ENCODE results near the gene KIF4B. TPM values are rescaled to one million over a fixed set of nuclear protein-coding genes. Genes with fewer than 3 reads are reported as not detected.
A peak's percentile ranks its signal among the peaks of the same experiment; 100 is the strongest.

The KIF4B gene
- total and polyA plus RNA-seq, 2 donors (not counting 3 experiments of a cell fraction or from before 2014, with no cell fraction given), result 0.44 TPM; not detected in 1

- FAIRE-seq (peak; percentile 99), DNase-seq (ENCODE audit: low read depth, low spot score) (peak; percentile 96)
- H4K20me1 ChIP-seq (replicated peaks; ENCODE audit: control insufficient read depth, extremely low read depth, insufficient read depth, low read length), result no peaks in the 10 kb centered on the region
- H3K36me3 ChIP-seq (ENCODE audit: control insufficient read depth in 2 of 2, extremely low read depth in 1 of 2, insufficient read depth in 2 of 2, low read length in 2 of 2), result peaks cover 5 to 7% of the 10 kb centered on the region in 2 experiments
- H3K4me2 ChIP-seq (ENCODE audit: insufficient read depth, low read length), result peak overlapping the region; percentile 81
- no peaks in the 10 kb centered on the region for H3K9me3 ChIP-seq (replicated peaks; ENCODE audit: control insufficient read depth, insufficient read depth, low read length)
- TSS peak; percentile 99 for BruUV-seq (replicated peaks)
- H3K4me1 ChIP-seq (ENCODE audit: control insufficient read depth, extremely low read depth, insufficient read depth, low read length), result peaks cover 64% of the 10 kb centered on the region
- peak overlapping the region; percentile 87 for H3K27ac ChIP-seq (ENCODE audit: insufficient read depth, low read depth, low read length)
- ChIA-PET POLR2A (no interaction called here), CTCF (interaction anchor here (0.6 to 3.4 kb wide), 10 partner anchors 8 to 182 kb away, joined by 3 to 15 read pairs (median 5); partner anchors contain the start of gene GEMIN5)
- TF ChIP-seq JUN (IDR thresholded peaks at IDR 0.05; ENCODE audit: borderline replicate concordance, insufficient read depth, insufficient read length, low read depth), result peak; percentile 85
- peak; percentile 75 for TF ChIP-seq FOS (IDR thresholded peaks at IDR 0.05; ENCODE audit: borderline replicate concordance, insufficient read depth, low read length)
- peak; percentile 52 for TF ChIP-seq POLR2AphosphoS5 (IDR thresholded peaks at IDR 0.05; ENCODE audit: insufficient read depth, low read depth, low read length)
- no peak for TF ChIP-seq POLR2A (IDR thresholded peaks at IDR 0.05; ENCODE audit: low read depth, low read length)
- peak; percentile 92 for TF ChIP-seq GATA2 (IDR thresholded peaks at IDR 0.05; ENCODE audit: insufficient read depth, insufficient read length, low read depth, low read length)
- dilution Hi-C loops (cut with MboI; ENCODE audit: extremely low pct_ligation_motif_present, low sequenced_read_pairs) (no loop called here), intact Hi-C loops (cut with micrococcal nuclease) (loop anchor here (1.0 kb wide), 5 partner anchors 21 to 316 kb away; partner anchors contain the start of gene MRPL22)
- H3K4me3 ChIP-seq (replicated peaks in 1 of 3; ENCODE audit: insufficient read depth in 1 of 3, low read depth in 1 of 3, low read length in 3 of 3), result peak overlapping the region in 1 of 3 experiments; percentile 77
- H3K79me2 ChIP-seq (ENCODE audit: control insufficient read depth, insufficient read depth, low read length), result peaks cover 28% of the 10 kb centered on the region
- H3K9me1 ChIP-seq (replicated peaks; ENCODE audit: control insufficient read depth, extremely low read depth, insufficient read depth, low read length), result no peaks in the 10 kb centered on the region
- no peak overlapping the region for H2AFZ ChIP-seq (ENCODE audit: low read depth, low read length)
- H3K9ac ChIP-seq (replicated peaks; ENCODE audit: extremely low read depth, insufficient read depth, low read length), result peak overlapping the region; percentile 62
- no peaks in the 10 kb centered on the region for H3K27me3 ChIP-seq (ENCODE audit: control insufficient read depth in 2 of 2, insufficient read depth in 2 of 2, low read length in 2 of 2)
These were observed 47.3 kb upstream of the KIF4B start for GRCh38 chr5:154966081-154966841.

- Histone ChIP-seq H3K9me1 (replicated peaks; ENCODE audit: control insufficient read depth, extremely low read depth, insufficient read depth, low read length) (no peaks in the 10 kb centered on the region), H3K9me3 (replicated peaks; ENCODE audit: control insufficient read depth, insufficient read depth, low read length) (no peaks in the 10 kb centered on the region), H3K4me2 (ENCODE audit: insufficient read depth, low read length) (peak overlapping the region; percentile 81), H3K27ac (ENCODE audit: insufficient read depth, low read depth, low read length) (peak overlapping the region; percentile 87), H3K79me2 (ENCODE audit: control insufficient read depth, insufficient read depth, low read length) (peaks cover 28% of the 10 kb centered on the region), H2AFZ (ENCODE audit: low read depth, low read length) (no peak overlapping the region), H3K4me3 (replicated peaks in 1 of 3; ENCODE audit: insufficient read depth in 1 of 3, low read depth in 1 of 3, low read length in 3 of 3) (peak overlapping the region in 1 of 3 experiments; percentile 77), H3K4me1 (ENCODE audit: control insufficient read depth, extremely low read depth, insufficient read depth, low read length) (peaks cover 63% of the 10 kb centered on the region), H3K27me3 (ENCODE audit: control insufficient read depth in 2 of 2, insufficient read depth in 2 of 2, low read length in 2 of 2) (no peaks in the 10 kb centered on the region), H3K36me3 (ENCODE audit: control insufficient read depth in 2 of 2, extremely low read depth in 1 of 2, insufficient read depth in 2 of 2, low read length in 2 of 2) (peaks cover 0 to 5% of the 10 kb centered on the region in 2 experiments), H3K9ac (replicated peaks; ENCODE audit: extremely low read depth, insufficient read depth, low read length) (peak overlapping the region; percentile 62), H4K20me1 (replicated peaks; ENCODE audit: control insufficient read depth, extremely low read depth, insufficient read depth, low read length) (no peaks in the 10 kb centered on the region)
- CTCF ChIA-PET, result interaction anchor here (0.6 to 3.4 kb wide), 10 partner anchors 8 to 181 kb away, joined by 3 to 15 read pairs (median 5); partner anchors contain the start of gene GEMIN5
- no peak for TF ChIP-seq POLR2AphosphoS5 (IDR thresholded peaks at IDR 0.05; ENCODE audit: insufficient read depth, low read depth, low read length)
- no peak for TF ChIP-seq MAX (IDR thresholded peaks at IDR 0.05; ENCODE audit: insufficient read depth, insufficient read length)
- no peak for TF ChIP-seq JUN (IDR thresholded peaks at IDR 0.05; ENCODE audit: borderline replicate concordance, insufficient read depth, insufficient read length, low read depth)
- TF ChIP-seq MYC (IDR thresholded peaks at IDR 0.05; ENCODE audit: low read depth, low read length), result no peak
- no peak for TF ChIP-seq POLR2A (IDR thresholded peaks at IDR 0.05; ENCODE audit: low read depth, low read length)
- no peak for TF ChIP-seq CTCF (IDR thresholded peaks at IDR 0.05; ENCODE audit: extremely low read depth in 1 of 2, insufficient read depth in 1 of 2, low read depth in 1 of 2, low read length in 2 of 2)
- no peak for TF ChIP-seq EZH2 (IDR thresholded peaks at IDR 0.05; ENCODE audit: borderline replicate concordance, low read depth, low read length, severe bottlenecking)
- no peak for TF ChIP-seq GATA2 (IDR thresholded peaks at IDR 0.05; ENCODE audit: insufficient read depth, insufficient read length, low read depth, low read length)
- no peak for TF ChIP-seq FOS (IDR thresholded peaks at IDR 0.05; ENCODE audit: borderline replicate concordance, insufficient read depth, low read length)
- no peak for FAIRE-seq
- intact Hi-C loops (cut with micrococcal nuclease), result loop anchor here (1.0 kb wide), 7 partner anchors 22 to 317 kb away; partner anchors contain the start of gene MRPL22
- TSS peak; percentile 81 for BruUV-seq (replicated peaks)
- peak; percentile 41 for DNase-seq (ENCODE audit: low read depth, low spot score)
- dilution Hi-C loops (cut with MboI; ENCODE audit: extremely low pct_ligation_motif_present, low sequenced_read_pairs), result no loop called here
- POLR2A ChIA-PET, result interaction anchor here (0.6 kb wide), 1 partner anchor 15 kb away, joined by 3 read pairs; no protein-coding TSS in a partner anchor
These were observed 46.7 kb upstream of the KIF4B start for GRCh38 chr5:154966874-154967273.
